ENCODE results near the gene LRRFIP1. TPM values are rescaled to one million over a fixed set of nuclear protein-coding genes. Genes with fewer than 3 reads are reported as not detected.
A peak's percentile ranks its signal among the peaks of the same experiment; 100 is the strongest.

The LRRFIP1 gene
- total and polyA plus RNA-seq, 2 of the 13 experiments (the other 11 are each of a cell fraction or from before 2014, with no cell fraction given), result 15.9 to 40.5 TPM

DNA sequence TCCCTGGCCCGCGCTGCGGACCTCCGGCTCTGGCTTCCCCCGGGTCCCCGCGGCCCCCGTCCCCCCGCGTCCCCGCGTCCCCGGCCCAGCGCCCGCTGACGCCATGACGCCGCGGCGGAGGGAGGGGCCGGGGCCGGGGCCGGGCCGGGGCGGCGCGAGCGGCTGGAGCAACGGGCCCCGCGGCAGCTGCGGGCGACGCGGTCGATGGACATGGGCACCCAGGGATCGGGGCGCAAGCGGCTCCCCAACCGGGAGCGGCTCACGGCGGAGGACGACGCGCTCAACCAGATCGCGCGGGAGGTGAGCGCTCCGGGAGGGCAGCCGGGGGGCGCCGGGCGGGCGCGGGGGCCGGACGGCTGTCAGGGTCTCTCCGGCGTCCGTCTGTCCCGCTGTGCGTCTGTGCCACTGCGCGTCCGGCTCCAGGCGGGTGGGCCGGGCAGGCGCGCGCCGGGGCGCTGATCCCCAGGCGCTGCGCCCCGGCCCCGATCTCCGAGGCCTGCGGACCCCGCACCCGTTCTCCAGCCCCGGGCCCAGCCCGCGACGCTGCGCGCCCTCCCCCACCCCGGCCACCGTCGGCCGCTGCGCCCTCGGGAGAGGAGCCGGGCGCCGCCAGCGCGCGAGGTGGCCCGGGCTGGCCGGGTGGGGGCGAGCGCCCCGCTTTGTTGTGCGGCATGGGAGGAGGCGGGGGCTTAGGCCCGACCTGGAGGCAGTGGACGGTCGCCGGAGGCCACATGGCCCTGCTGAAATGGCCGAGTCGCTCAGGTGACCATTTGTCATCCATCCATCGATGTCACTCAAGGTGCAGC lies at the start of gene LRRFIP1 (continued):
- TF ChIP-seq, protein P1, sequence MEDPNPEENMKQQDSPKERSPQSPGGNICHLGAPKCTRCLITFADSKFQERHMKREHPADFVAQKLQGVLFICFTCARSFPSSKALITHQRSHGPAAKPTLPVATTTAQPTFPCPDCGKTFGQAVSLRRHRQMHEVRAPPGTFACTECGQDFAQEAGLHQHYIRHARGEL (CRISPR knock-in tag; IDR thresholded peaks at IDR 0.05), result no peak
- TF ChIP-seq, protein P2, sequence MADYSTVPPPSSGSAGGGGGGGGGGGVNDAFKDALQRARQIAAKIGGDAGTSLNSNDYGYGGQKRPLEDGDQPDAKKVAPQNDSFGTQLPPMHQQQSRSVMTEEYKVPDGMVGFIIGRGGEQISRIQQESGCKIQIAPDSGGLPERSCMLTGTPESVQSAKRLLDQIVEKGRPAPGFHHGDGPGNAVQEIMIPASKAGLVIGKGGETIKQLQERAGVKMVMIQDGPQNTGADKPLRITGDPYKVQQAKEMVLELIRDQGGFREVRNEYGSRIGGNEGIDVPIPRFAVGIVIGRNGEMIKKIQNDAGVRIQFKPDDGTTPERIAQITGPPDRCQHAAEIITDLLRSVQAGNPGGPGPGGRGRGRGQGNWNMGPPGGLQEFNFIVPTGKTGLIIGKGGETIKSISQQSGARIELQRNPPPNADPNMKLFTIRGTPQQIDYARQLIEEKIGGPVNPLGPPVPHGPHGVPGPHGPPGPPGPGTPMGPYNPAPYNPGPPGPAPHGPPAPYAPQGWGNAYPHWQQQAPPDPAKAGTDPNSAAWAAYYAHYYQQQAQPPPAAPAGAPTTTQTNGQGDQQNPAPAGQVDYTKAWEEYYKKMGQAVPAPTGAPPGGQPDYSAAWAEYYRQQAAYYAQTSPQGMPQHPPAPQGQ (CRISPR knock-in tag; IDR thresholded peaks at IDR 0.05; ENCODE audit: borderline replicate concordance), result no peak
- TF ChIP-seq NKX3-1 (CRISPR knock-in tag; IDR thresholded peaks at IDR 0.05), result no peak
- no peak for TF ChIP-seq SP140L (CRISPR knock-in tag; IDR thresholded peaks at IDR 0.05; ENCODE audit: borderline replicate concordance)
- TF ChIP-seq, protein P3, sequence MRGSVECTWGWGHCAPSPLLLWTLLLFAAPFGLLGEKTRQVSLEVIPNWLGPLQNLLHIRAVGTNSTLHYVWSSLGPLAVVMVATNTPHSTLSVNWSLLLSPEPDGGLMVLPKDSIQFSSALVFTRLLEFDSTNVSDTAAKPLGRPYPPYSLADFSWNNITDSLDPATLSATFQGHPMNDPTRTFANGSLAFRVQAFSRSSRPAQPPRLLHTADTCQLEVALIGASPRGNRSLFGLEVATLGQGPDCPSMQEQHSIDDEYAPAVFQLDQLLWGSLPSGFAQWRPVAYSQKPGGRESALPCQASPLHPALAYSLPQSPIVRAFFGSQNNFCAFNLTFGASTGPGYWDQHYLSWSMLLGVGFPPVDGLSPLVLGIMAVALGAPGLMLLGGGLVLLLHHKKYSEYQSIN (CRISPR knock-in tag; IDR thresholded peaks at IDR 0.05; ENCODE audit: borderline replicate concordance), result no peak
- TF ChIP-seq SIX4 (CRISPR knock-in tag; IDR thresholded peaks at IDR 0.05), result no peak
- TF ChIP-seq, protein P4, sequence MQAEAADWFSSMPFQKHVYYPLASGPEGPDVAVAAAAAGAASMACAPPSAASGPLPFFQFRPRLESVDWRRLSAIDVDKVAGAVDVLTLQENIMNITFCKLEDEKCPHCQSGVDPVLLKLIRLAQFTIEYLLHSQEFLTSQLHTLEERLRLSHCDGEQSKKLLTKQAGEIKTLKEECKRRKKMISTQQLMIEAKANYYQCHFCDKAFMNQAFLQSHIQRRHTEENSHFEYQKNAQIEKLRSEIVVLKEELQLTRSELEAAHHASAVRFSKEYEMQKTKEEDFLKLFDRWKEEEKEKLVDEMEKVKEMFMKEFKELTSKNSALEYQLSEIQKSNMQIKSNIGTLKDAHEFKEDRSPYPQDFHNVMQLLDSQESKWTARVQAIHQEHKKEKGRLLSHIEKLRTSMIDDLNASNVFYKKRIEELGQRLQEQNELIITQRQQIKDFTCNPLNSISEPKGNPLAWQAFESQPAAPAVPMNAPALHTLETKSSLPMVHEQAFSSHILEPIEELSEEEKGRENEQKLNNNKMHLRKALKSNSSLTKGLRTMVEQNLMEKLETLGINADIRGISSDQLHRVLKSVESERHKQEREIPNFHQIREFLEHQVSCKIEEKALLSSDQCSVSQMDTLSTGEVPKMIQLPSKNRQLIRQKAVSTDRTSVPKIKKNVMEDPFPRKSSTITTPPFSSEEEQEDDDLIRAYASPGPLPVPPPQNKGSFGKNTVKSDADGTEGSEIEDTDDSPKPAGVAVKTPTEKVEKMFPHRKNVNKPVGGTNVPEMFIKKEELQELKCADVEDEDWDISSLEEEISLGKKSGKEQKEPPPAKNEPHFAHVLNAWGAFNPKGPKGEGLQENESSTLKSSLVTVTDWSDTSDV (CRISPR knock-in tag; IDR thresholded peaks at IDR 0.05), result no peak
- no peak for TF ChIP-seq HCFC1 (IDR thresholded peaks at IDR 0.05; ENCODE audit: low read depth, low read length)
- TF ChIP-seq ZNF883 (CRISPR knock-in tag; IDR thresholded peaks at IDR 0.05; ENCODE audit: not compliant biosample characterization), result no peak
- TF ChIP-seq WIZ (CRISPR knock-in tag; IDR thresholded peaks at IDR 0.05), result no peak
- TF ChIP-seq ZFP36 (IDR thresholded peaks at IDR 0.05; ENCODE audit: borderline replicate concordance, low read depth, low read length, partially characterized antibody), result no peak
- TF ChIP-seq, protein P5, sequence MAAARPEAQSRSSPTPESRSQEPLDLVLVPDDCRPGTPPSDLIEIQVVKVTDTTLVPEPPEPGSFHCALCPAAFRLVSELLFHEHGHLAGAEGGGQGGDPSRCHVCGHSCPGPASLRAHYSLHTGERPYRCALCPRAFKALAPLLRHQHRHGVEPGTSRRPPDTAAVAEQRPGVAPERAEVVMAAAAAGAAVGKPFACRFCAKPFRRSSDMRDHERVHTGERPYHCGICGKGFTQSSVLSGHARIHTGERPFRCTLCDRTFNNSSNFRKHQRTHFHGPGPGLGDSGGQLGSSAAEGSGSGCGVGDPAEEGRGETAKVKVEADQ (CRISPR knock-in tag; IDR thresholded peaks at IDR 0.05; ENCODE audit: borderline replicate concordance), result no peak
- no peak for TF ChIP-seq ZNF569 (CRISPR knock-in tag; IDR thresholded peaks at IDR 0.05; ENCODE audit: borderline replicate concordance)
- TF ChIP-seq ZNF782 (CRISPR knock-in tag; IDR thresholded peaks at IDR 0.05; ENCODE audit: borderline replicate concordance), result no peak
- TF ChIP-seq, protein P6, sequence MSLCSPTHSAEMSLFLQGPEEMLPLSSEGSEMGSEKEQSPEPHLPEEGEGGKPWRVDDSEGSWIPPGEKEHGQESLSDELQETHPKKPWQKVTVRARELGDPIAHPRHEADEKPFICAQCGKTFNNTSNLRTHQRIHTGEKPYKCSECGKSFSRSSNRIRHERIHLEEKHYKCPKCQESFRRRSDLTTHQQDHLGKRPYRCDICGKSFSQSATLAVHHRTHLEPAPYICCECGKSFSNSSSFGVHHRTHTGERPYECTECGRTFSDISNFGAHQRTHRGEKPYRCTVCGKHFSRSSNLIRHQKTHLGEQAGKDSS (CRISPR knock-in tag; IDR thresholded peaks at IDR 0.05; ENCODE audit: borderline replicate concordance, low read depth), result no peak
- TF ChIP-seq, protein P7, sequence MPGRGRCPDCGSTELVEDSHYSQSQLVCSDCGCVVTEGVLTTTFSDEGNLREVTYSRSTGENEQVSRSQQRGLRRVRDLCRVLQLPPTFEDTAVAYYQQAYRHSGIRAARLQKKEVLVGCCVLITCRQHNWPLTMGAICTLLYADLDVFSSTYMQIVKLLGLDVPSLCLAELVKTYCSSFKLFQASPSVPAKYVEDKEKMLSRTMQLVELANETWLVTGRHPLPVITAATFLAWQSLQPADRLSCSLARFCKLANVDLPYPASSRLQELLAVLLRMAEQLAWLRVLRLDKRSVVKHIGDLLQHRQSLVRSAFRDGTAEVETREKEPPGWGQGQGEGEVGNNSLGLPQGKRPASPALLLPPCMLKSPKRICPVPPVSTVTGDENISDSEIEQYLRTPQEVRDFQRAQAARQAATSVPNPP (CRISPR knock-in tag; IDR thresholded peaks at IDR 0.05), result 0 out of 2 replicates have a peak, but pooled peaks have one; percentile 13
- TF ChIP-seq, protein P8, sequence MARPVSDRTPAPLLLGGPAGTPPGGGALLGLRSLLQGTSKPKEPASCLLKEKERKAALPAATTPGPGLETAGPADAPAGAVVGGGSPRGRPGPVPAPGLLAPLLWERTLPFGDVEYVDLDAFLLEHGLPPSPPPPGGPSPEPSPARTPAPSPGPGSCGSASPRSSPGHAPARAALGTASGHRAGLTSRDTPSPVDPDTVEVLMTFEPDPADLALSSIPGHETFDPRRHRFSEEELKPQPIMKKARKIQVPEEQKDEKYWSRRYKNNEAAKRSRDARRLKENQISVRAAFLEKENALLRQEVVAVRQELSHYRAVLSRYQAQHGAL (CRISPR knock-in tag; IDR thresholded peaks at IDR 0.05; ENCODE audit: not compliant biosample characterization), result no peak

Data from HepG2 (cell line).